Measurements from ENCODE around the gene KRTAP10-6.
"Not testable (repeated sequence)": the region's sequence is repeated elsewhere in the genome, so short reads cannot be mapped to it uniquely, and the experiment has no call there.

The KRTAP10-6 gene

DNA sequence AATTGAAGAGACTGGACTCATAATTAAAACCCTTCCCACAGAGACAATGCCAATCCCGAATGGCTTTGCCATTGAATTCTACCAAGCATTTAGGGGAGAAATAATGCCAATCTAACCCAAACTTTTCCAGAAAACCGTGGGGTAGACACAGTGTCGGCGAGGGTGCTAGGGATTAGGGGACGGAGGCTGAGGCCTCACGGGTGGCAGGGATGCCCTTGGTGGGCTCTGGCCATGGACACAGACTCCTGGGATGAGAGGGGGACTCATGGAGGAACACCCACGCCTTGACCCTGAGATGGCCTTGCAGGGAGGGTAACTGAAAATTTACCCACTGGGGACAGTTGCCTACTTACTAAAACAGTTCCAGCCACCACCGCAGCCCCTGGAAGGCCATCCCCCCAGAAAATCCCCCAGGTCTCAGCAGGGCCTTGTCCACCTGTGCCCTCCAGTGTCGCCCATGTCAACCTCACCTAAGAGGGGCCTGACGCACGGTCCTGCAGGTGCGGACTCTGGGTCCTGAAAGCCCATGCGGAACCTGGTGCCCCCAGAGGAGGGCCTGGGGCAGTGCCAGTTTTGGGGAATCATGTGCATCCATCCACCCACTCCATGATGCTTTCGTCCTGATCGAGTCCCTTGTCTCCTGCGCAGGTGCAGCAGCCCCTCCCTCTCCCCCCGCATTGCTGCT lies 13.8 kb downstream of the KRTAP10-6 start:
- DNase-seq (ENCODE audit: low spot score), result no peak

DNA sequence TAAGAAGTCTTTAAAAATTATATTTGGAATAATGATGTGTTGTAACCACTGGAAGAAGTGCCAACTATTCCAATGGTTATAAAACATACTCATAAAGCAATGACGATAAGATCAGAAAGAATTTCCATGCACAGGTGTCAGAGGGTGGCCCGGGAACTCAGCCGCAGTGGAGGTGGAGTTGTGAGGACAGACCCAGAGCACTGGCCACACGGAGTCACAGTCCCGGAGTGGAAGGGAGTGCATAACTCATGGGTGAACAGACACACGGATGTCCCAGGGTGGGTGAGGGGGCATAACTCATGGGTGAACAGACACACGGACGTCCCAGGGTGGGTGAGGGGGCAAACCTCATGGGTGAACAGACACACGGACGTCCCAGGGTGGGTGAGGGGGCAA lies 16.3 kb downstream of the KRTAP10-6 start:
- no peak for DNase-seq (ENCODE audit: low spot score)

DNA sequence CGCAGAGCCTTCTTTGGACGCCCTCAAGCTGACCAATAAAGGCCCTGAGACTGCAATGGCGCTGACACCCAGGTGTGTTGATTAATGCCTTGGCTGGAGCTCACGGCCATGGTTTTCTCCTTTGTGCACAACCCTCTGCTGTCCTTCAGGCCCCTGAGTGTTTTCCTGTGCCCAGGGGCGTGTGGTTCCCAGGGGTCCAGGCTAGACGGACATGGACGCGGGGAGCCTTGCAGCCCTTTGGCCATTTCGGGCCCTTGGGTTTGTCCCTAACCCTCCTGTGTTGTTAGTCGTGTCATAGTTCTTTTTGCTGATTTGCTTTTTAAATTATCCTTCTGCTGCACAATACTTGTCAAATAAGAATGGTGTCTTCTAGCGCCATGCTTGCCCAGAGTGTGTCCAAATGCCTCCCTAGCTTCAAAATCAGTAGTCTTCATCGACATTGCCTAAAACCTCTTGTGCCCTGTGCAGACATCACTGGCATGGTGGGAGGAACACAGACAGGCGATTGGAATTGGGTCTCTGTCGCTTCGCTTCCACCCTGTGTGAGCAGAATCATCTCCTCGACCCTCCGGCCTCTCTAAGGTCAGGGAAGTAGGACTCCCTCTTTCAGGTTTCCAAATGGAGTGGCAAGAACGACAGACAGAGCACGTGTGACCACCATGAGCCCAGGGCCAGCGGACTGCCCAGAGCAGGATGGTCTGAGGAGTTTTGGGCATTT lies 16.8 kb downstream of the KRTAP10-6 start:
- DNase-seq (ENCODE audit: low spot score), result no peak

DNA sequence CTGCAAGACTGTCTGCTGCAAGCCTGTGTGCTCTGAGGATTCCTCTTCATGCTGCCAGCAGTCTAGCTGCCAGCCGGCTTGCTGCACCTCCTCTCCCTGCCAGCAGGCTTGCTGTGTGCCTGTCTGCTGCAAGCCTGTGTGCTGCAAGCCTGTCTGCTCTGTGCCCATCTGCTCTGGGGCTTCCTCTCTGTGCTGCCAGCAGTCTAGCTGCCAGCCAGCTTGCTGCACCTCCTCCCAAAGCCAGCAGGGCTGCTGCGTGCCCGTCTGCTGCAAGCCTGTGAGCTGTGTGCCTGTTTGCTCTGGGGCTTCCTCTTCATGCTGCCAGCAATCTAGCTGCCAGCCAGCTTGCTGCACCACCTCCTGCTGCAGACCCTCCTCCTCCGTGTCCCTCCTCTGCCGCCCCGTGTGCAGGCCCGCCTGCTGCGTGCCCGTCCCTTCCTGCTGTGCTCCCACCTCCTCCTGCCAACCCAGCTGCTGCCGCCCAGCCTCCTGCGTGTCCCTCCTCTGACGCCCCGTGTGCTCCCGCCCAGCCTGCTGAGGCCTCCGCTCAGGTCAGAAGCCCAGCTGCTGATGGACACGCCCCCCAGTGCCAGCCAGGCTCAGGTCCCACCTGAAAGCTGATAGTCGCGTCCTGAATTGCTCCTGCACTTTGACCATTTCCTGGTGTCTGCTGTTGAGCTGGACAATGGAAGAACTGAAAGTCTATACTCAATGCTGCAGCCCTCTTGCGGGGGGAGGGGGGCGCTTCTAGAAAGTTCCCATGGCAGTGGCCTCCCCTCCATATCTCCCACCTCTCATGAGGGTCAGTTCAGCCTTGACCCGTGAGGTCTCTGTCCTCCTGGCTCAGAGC lies 17.6 kb downstream of the KRTAP10-6 start:
- DNase-seq (ENCODE audit: low spot score), result peak; percentile 16

DNA sequence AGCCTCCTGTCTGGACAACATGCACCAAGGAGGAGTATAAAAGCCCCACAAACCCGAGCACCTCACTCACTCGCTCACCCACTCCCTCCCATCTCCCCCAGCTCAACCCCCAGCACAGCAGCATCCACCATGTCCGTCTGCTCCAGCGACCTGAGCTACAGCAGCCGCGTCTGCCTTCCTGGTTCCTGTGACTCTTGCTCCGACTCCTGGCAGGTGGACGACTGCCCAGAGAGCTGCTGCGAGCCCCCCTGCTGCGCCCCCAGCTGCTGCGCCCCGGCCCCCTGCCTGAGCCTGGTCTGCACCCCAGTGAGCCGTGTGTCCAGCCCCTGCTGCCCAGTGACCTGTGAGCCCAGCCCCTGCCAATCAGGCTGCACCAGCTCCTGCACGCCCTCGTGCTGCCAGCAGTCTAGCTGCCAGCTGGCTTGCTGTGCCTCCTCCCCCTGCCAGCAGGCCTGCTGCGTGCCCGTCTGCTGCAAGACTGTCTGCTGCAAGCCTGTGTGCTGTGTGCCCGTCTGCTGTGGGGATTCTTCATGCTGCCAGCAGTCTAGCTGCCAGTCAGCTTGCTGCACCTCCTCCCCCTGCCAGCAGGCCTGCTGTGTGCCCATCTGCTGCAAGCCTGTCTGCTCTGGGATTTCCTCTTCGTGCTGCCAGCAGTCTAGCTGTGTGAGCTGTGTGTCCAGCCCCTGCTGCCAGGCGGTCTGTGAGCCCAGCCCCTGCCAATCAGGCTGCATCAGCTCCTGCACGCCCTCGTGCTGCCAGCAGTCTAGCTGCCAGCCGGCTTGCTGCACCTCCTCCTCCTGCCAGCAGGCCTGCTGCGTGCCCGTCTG lies 18.5 kb downstream of the KRTAP10-6 start, which contains the start of gene KRTAP10-4:
Gene KRTAP10-4, plus strand, starts transcription at position 100 of the 827 bp plus-strand sequence. Its CDS starts 30 bp downstream, at position 130.
- DNase-seq (ENCODE audit: low spot score), result not testable (repeated sequence)

DNA sequence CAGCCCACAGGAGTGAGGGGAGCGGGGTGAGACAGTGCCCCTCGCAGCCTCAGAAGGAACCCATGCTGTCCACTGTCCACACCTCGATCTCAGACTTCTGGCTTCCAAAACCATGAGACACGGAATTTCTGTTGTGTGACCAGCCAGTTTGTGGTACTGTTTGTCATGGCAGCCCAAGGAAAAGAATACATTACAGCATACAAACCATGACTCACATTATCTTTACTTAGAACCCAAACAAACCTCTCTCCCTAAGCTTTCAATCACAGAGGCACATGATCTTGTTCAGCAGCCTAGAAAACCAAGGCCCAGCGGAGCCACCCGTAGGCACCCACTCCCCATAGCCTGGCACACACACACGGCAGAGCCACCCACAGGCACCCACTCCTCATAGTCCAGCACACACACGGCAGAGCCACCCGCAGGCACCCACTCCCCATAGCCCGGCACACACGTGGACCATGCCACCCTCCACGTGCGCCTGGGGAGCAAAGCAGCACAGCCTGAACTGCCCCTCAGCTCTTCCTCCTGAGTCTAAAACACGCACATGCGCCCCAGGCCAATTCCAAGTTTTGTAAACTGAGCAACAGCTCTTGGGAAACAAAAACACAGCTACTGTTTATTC lies 19.2 kb downstream of the KRTAP10-6 start:
- DNase-seq (ENCODE audit: low spot score), result no peak

DNA sequence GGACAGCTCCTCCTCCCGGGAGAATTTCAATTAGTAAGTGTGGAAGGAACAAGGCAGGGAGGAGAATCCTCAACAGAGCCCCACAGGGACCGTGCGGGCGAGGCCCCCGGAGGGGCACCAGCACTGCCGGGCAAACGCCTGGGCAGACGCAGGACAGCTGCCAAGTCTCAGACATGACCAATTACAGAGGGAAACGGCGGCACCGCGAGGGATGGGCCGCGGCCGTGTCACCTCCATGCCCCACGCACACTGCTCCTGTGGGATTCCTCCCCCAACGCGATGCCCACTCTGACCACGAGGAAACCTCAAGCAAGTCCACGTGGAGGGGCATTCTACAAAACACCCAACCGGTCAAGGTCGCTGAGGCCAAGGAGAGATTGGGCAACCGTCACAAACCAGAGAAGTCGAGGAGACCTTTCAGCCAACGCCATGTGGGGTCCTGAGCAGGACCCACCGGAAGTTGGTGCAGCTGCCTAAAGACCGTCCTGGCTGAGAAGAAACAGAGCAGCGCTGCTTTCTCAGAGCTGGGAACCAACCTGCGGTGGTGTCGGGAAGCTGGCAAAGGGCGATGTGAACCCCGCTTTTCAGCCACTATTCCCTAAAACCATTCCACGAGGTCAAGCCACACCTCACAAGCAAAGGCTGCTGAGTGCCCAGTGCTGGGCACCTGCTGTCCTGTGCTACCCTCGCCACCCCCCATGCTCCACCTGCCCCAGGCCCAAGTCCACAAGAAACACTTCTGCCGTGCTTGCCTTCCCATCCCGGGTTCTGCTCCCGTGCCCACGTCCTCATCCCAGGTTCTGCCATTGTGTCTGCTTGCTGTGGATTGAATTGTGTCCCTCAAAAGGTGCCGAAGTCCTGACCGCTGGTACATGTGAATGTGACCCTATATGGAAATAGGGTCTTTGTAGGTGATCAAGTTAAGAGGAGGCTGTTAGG lies 20.2 kb downstream of the KRTAP10-6 start:
- DNase-seq (ENCODE audit: low spot score), result no peak

DNA sequence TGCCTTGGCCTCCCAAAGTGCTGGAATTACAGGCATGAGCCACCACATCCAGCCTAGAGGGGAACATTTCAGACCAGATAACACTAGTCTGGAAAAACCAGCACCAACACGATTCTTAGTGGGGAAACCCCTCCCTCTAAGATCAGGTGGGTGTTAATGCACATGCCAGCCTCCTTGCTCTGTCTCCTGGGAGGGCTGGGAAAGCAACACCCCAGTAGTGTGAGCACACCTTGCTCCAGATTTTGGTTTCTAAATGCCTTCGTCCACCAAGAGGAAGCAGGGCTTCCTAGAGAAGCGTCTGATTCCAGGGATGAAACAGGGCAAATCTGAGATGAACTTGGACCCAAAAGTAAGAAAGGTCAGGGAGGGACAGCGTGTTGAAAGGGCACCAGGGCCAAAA lies 21.0 kb downstream of the KRTAP10-6 start:
- no peak for DNase-seq (ENCODE audit: low spot score)

DNA sequence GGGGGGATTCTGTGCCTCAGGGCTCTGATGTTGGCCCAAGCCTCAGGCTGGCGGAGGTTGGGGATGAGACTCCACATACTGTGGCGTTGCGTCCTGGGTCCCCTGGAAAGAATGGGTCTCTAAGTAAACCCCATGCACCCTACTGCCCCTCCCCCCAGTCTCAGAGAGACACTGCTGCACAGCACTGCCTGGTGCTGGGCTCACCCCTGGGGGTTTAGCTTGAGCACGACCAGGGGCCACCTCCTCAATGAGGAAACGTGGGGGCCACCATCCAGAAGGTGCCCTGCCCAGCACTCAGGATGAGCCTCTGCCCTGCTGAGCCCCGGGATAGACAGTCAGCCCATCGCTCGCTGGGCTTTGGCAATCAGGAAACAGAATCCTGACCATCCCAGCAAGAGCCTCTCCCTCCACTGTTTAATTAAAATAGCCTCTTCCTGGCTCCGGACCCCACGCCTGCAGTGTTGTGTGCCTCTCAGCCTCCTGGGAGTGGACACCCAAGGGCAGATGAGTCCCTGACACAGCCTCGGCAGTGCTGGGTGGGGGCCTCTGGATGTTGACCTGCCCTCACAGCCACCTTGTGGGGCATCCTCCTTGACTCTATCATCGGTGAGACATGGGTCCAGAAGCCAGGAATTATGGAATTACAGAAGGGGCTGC lies 22.3 kb downstream of the KRTAP10-6 start:
- DNase-seq (ENCODE audit: low spot score), result no peak

DNA sequence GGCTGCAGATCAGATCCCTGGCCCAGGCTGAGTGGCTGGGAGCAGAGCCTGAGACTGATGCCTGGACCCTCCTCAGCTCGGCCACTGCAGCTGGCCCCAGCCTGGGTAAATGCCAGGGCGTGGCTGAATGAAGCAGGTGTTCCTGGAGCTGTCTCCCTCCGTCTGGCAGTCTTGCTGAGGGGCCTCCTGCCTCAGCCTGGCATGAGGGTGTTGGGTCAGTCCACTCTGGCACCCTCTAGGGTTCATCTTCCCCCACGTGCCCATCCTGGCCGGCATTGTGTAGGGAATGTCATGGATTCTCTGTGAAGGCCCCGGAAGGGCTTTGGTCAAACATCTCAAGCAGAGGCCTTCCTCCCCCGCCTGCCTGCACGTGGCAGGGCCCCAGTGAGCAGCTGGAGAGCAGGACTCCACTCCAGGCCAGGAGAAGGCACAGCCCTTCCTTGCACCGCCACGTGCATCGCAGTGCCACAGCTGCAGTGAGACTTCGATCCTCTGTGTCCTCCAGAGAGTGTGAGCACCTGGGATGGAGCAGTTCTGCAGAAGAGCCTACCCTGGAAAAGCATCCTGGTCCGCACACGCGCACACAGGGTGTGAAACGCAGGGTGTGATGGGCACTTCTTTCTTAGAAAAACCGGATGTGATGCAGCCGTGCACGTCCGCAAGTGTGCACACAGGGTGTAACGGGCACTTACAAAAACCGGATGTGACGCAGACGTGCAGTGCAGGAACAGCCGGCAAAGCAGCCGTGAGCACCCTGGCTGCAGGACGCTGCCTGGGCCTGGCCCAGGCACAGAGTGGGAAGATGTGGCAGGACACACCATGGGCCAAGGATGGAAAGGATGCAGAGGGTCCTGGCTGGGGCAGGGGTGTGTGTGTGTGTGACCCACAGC lies 23.4 kb downstream of the KRTAP10-6 start:
- DNase-seq (ENCODE audit: low spot score), result no peak

DNA sequence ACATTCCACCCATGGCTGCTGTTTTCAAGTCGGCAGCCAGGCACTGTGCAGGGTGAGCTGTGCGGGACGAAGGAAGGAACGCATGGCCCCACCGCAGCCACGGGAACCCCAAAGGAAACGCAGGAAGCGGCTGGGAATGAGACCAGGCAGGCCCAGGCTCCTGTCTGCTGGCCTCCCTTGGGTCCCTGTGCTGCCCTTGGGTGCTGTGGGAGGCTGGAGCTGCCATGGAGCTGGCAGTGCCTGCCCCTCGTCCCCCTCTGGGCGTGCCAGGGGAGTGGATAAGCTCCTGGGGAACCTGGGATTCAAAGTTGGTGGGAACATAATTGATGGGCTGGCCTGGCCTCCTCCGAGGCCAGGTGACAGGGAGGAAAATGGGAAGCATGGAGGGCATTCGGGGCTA lies 24.0 kb downstream of the KRTAP10-6 start:
- no peak for DNase-seq (ENCODE audit: low spot score)

DNA sequence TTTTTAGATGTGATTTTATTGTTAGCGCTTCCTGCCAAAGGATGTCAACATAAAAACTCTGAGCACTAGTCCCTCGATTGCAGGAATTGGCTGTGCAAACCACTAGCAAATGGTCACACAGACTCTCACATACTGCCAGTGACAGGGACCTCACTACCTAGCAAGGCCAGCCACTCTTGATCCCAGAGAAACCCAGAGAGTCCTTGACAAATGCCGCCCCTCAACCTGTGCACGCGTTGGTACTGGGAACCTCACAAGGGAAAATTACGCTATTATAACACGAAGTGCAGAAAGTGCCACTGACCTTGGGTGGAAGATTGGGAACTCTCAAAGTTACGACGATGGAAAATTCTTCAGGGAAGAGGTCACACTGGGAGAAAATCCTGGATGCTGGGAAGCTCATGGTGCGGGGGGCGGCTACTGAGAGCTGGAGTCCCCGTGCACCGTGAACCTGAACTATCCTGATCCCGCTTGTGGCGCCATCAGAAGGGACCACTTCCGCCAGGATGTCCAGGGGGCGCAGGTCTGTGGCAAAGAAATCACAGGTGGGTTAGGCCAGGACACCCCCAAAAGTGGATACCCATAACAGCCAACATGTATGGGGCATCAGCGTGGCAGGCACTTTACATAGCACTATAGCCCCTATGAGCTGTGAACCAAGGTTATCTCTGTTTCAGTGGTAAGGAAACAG lies 24.7 kb downstream of the KRTAP10-6 start:
- no peak for DNase-seq (ENCODE audit: low spot score)

DNA sequence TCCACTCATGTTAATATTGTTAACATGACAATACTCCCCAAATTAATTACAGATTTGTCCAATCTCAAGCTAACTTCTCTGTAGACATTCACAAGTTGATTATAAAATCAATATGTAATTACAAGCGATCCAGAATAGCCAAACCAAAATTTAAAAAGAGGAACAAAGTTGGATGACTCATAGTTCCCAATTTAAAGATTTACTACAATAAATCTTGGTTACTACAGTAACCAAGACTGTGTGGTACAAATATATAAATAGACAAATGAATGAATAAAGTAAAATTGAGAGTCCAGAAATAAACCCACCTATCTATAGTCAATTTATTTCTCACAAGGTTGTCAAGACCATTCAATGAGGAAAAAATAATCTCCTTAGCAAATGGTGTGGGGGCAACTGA lies 25.9 kb downstream of the KRTAP10-6 start:
- DNase-seq (ENCODE audit: low spot score), result peak; percentile 13

DNA sequence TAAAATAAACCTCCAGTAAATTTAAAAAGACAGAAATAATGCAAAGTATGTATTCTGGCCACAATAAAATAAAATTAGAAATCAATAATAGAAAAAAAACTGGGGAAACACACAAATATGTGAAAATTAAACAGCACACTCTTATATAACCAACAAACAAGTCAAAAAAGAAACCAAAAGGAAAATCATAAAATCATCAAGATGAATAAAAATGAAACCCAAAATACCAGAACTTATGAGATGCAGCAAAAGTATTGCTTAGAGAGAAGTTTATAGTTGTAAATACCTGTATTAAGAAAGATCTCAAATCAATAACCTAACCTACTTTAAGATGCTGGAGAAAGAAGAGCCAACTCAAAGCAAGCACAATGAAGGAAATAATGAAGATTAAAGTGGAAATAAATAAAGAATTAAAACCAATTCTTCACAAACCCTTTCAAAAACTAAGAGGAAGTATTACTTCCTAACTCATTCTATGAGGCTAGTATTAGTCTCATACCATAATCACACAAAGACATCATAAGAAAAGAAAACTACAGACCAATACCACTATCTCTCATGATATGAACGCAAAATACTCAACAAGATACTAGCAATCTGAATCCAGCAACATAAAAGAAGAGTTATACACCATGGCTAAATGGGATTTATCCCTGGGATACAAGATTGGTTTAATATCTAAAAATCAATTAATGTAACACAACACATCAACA lies 27.3 kb downstream of the KRTAP10-6 start:
- no peak for DNase-seq (ENCODE audit: low spot score)

DNA sequence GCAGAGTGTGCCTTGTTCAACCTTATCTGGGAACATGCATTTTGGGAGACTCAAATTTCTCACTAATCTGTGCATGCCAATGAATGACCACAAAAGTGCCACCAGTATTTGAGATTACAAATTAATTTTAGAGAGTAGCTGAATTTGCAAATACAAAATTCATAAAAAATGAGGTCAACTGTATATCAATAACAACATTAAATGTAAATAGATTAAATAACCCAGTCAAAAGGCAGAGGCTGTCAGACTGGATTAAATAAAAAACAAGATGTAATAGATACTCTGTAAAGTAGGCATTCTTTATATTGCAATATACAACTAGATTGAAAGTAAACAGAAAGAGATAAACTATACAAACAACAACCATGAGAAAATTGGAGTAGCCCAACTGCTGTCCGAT lies 28.2 kb downstream of the KRTAP10-6 start:
- DNase-seq (ENCODE audit: low spot score), result no peak

DNA sequence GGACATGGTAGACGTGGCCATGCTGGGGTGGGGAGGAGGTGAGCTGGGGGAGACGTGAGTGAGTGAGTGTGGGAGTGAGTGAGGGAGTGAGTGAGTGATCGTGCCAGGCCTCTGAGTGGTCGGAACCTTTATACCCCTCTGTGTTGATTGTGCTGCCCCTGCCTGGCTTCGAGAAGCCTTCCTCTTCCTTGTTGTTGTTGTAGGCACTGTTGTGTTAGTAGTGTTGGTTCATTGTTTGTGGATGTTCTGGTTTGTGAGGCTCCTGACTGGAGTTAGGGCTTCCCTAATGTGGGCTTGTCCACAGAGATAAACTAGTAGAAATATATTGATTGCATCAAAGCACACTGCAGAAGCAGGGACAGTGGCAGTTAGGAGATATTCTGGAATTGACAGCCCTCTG lies 33.6 kb downstream of the KRTAP10-6 start, which contains the start of gene KRTAP10-3:
Gene KRTAP10-3, minus strand, starts transcription at position 101 of the 400 bp plus-strand sequence. Its CDS starts 80 bp downstream, at position 21.
- no peak for DNase-seq (ENCODE audit: low spot score)

DNA sequence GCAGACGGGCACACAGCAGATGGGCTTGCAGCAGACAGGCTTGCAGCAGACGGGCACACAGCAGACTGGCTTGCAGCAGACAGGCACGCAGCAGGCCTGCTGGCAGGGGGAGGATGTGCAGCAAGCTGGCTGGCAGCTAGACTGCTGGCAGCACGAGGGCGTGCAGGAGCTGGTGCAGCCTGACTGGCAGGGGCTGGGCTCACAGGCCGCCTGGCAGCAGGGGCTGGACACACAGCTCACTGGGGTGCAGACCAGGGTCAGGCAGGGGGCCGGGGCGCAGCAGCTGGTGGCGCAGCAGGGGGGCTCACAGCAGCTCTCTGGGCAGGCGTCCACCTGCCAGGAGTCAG lies 34.0 kb downstream of the KRTAP10-6 start:
- not testable (repeated sequence) for DNase-seq (ENCODE audit: low spot score)

All from NAMALWA (cell line).